ENCODE measurements around the gene CDK4. TPM values are rescaled to one million over a fixed set of nuclear protein-coding genes. Genes with fewer than 3 reads are reported as not detected.
A peak's percentile ranks its signal among the peaks of the same experiment; 100 is the strongest.

The CDK4 gene
- total and polyA plus RNA-seq, 2 of the 13 experiments (the other 11 are each of a cell fraction or from before 2014, with no cell fraction given): 191 to 209 TPM

DNA sequence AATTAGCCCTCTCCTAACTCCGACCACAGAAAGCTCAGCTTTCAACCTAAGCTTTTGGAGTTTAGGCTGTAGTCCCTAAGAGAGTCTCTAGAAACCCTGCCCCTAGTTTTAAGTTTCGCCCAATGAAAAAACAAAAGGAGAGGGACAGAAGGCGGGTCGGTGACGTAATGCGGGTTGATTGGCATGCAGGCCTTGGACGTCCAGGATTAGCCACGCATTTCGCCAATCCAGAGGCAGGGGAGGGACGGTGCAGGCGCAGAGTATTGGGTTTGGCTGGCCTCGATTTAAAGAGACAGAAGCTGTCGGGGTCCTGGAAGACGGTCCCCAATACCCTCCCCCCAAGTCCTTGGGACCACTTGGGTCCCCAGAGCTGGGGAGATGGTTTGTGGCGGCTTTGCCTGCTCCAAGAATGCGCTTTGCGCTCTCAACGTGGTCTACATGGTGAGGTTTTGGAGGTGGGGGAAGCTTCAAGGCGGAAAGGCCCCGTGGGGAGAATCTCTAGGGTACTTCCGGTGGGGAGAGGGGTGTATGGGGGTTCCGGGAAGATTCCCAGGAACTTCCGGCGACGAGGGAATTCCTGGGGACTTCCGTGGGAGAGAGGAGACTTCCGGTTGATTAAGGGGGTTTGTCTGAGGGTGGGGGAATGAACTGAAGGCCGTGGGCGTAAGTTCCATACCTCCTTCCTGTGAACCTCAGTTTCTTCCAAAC is 7.2 kb downstream of the CDK4 start, which contains the start of gene TSPAN31 (continued):
- TF ChIP-seq HIC2 (CRISPR knock-in tag; IDR thresholded peaks at IDR 0.05; ENCODE audit: low read depth) (no peak), POLR2AphosphoS5 (IDR thresholded peaks at IDR 0.05; ENCODE audit: low read depth, low read length) (peak; percentile 91), ARID5B (CRISPR knock-in tag; IDR thresholded peaks at IDR 0.05) (peak; percentile 5; the same call in 1 of the 2 replicates), ZNF576 (CRISPR knock-in tag; IDR thresholded peaks at IDR 0.05) (no peak), DMAP1 (CRISPR knock-in tag; IDR thresholded peaks at IDR 0.05) (peak; percentile 32; the same call in 1 of the 2 replicates), PRDM15 (CRISPR knock-in tag; IDR thresholded peaks at IDR 0.05) (0 out of 2 replicates have a peak, but pooled peaks have one; percentile 26), NFYB (CRISPR knock-in tag; IDR thresholded peaks at IDR 0.05) (peak; percentile 96), ZMYM3 (CRISPR knock-in tag; IDR thresholded peaks at IDR 0.05) (no peak), ZNF264 (CRISPR knock-in tag; IDR thresholded peaks at IDR 0.05) (no peak), ETV5 (CRISPR knock-in tag; IDR thresholded peaks at IDR 0.05; ENCODE audit: borderline replicate concordance) (peak; percentile 68), ZNF33B (CRISPR knock-in tag; IDR thresholded peaks at IDR 0.05) (no peak), HNRNPK (IDR thresholded peaks at IDR 0.05; ENCODE audit: low read depth, low read length, poor library complexity, severe bottlenecking) (peak; percentile 38), PBX2 (CRISPR knock-in tag; IDR thresholded peaks at IDR 0.05) (peak; percentile 90), ZNF3 (CRISPR knock-in tag; IDR thresholded peaks at IDR 0.05) (0 out of 2 replicates have a peak, but pooled peaks have one; percentile 19), U2AF1 (optimal IDR thresholded peaks at IDR 0.05; ENCODE audit: low read depth, low read length) (no peak), GATAD2A (CRISPR knock-in tag; IDR thresholded peaks at IDR 0.05) (no peak), PCBP1 (IDR thresholded peaks at IDR 0.05; ENCODE audit: borderline replicate concordance, low read depth, low read length) (0 out of 2 replicates have a peak, but pooled peaks have one; percentile 27)
- TF ChIP-seq, protein P1, sequence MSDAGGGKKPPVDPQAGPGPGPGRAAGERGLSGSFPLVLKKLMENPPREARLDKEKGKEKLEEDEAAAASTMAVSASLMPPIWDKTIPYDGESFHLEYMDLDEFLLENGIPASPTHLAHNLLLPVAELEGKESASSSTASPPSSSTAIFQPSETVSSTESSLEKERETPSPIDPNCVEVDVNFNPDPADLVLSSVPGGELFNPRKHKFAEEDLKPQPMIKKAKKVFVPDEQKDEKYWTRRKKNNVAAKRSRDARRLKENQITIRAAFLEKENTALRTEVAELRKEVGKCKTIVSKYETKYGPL (CRISPR knock-in tag; IDR thresholded peaks at IDR 0.05): peak; percentile 31; the same call in 1 of the 2 replicates
